Upper lobe of left lung (tissue), 6 donors: ENCODE measurements around the gene NPAS1. TPM values are rescaled to one million over a fixed set of nuclear protein-coding genes. Genes with fewer than 3 reads are reported as not detected.

Experiments used
- ATAC-seq, 2 donors: fragments of 200-7000 bp; cut with Tn5 transposase; one replicate each; pipeline ENCODE4 v1.9.1; 2022; ENCODE audit warnings: mild to moderate bottlenecking in 2 of 2, moderate library complexity in 2 of 2; ENCODE audit not compliant: low FRiP score in 2 of 2
- DNase-seq, 2 donors: peaks; one replicate each; pipeline ENCODE4 v3.0.0-alpha.2; 2019 to 2020
- H3K27ac ChIP-seq, 4 donors: fragments of 200-600 bp; sonication (generic); one replicate each; pipeline ENCODE4 v1.5.1; 2016 to 2019
- H3K27me3 ChIP-seq, 4 donors: fragments of 200-600 bp; sonication (generic); one replicate each; pipeline ENCODE4 v1.5.1; 2017 to 2019
- H3K36me3 ChIP-seq, 4 donors: fragments of 200-600 bp; sonication (generic); one replicate each; pipeline ENCODE4 v1.5.1; 2016 to 2019
- H3K4me1 ChIP-seq, 4 donors: fragments of 200-600 bp; sonication (generic); one replicate each; pipeline ENCODE4 v1.5.1; 2018 to 2019
- H3K4me3 ChIP-seq, 4 donors: fragments of 200-600 bp; sonication (generic); one replicate each; pipeline ENCODE4 v1.5.1; 2017 to 2019; ENCODE audit warnings: mild to moderate bottlenecking in 2 of 4, moderate library complexity in 1 of 4
- H3K9me3 ChIP-seq, 4 donors: fragments of 200-600 bp; sonication (generic); one replicate each; pipeline ENCODE4 v1.5.1; 2018 to 2019
- CTCF ChIP-seq, 6 experiments: fragments of 450-650 bp in 4 of 6; fragments of 200-600 bp in 2 of 6; sonication (generic) in 2 of 6; IDR thresholded peaks; one replicate each; pipeline ENCODE4 v1.5.1; 2016 to 2019; ENCODE audit warnings: antibody characterized with exemption in 6 of 6
- EP300 ChIP-seq, 4 donors: sonication (generic); formaldehyde crosslinking; IDR thresholded peaks; one replicate each; pipeline ENCODE4 v1.5.1; 2017; ENCODE audit warnings: antibody characterized with exemption in 4 of 4, control low read depth in 2 of 4
- POLR2A ChIP-seq, 4 donors: fragments of 450-650 bp; IDR thresholded peaks; one replicate each; pipeline ENCODE4 v1.5.1; 2016 to 2017; ENCODE audit warnings: antibody characterized with exemption in 4 of 4, mild to moderate bottlenecking in 2 of 4
- POLR2AphosphoS5 ChIP-seq, 2 donors: sonication (generic); formaldehyde crosslinking; IDR thresholded peaks; one replicate each; pipeline ENCODE4 v1.5.1; 2017; ENCODE audit warnings: antibody characterized with exemption in 2 of 2
- WGBS, 2 donors: methylation state at CpG; one replicate each; pipeline ENCODE4 v1.1.5; 2017 to 2018; 5-methylcytosine and 5-hydroxymethylcytosine counted together
- total RNA-seq, 6 donors: library from RNA; depleted of rRNA in 4 of 6; stranded (reverse); fragments of >200 nt in 4 of 6; gene quantifications; one replicate each; pipeline versions ENCODE4 v1.1.0 to v1.2.1, GENCODE V29; 2016 to 2021
- donor health status: DM: no; HTN: no; CAD: no; lungs with moderate emphysema.
- donor health status: DM: no; HTN: yes; CAD: no; lungs with severe emphysema.

The NPAS1 gene
- total RNA-seq, 6 donors from 2014 or later: 0.30 to 13.6 (median 1.1) TPM; not detected in 1

DNA sequence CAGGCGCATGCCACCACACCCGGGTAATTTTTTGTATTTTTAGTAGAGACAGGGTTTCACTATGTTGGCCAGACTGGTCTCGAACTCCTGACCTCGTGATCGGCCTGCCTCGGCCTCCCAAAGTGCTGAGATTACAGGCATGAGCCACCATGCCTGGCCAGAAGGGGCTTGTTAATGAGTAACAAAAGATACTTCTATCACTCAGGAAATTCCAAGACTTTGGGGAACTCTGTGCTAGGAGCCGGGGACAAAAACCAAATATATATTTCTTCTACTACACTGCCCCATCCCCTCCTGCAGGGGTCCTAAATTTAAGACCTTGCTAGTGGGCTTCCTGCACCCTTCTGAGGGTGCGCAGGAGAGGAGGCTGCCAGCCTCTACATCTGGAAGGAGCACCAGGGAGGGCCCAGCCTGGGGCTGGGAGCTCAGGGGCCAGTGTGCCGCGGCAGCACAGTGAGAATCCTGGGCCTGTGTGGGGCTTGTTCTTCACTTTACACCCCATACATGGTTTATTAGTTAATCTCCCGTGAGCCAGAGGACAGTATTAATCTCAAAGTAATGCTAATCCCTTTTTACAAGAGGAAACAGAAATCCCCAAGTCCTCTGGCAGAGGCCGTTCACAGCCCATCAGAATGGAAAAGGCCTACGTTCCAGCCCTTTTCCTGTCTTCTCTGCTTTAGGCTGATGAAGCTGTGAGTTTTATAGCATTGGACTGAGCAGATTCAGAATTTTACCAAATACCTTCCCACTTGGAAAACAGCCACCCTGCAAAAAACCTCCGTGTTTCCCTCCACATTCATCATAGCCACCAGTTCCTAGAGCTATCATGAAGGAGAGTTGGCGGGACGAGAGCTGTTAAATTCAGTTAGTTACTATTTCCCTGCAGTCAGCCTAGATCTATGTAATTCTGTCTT is 44.4 kb upstream of the NPAS1 start:
- DNase-seq: no peak
- Histone ChIP-seq H3K4me1 (peaks cover 37 to 50% (median 45%) of the 10 kb centered on the region in 4 donors), H3K9me3 (no peaks in the 10 kb centered on the region), H3K4me3 (no peak overlapping the region), H3K27ac (peak overlapping the region; percentile 40 to 77 (median 73)), H3K27me3 (no peaks in the 10 kb centered on the region), H3K36me3 (no peaks in the 10 kb centered on the region)
- TF ChIP-seq POLR2AphosphoS5 (IDR thresholded peaks at IDR 0.05) (no peak), EP300 (IDR thresholded peaks at IDR 0.05) (no peak), POLR2A (IDR thresholded peaks at IDR 0.05) (no peak), CTCF (IDR thresholded peaks at IDR 0.05) (no peak)
- no peak for ATAC-seq
- WGBS, 2 donors: 77 to 90% methylated on average over 16 of the region's 16 CpGs

DNA sequence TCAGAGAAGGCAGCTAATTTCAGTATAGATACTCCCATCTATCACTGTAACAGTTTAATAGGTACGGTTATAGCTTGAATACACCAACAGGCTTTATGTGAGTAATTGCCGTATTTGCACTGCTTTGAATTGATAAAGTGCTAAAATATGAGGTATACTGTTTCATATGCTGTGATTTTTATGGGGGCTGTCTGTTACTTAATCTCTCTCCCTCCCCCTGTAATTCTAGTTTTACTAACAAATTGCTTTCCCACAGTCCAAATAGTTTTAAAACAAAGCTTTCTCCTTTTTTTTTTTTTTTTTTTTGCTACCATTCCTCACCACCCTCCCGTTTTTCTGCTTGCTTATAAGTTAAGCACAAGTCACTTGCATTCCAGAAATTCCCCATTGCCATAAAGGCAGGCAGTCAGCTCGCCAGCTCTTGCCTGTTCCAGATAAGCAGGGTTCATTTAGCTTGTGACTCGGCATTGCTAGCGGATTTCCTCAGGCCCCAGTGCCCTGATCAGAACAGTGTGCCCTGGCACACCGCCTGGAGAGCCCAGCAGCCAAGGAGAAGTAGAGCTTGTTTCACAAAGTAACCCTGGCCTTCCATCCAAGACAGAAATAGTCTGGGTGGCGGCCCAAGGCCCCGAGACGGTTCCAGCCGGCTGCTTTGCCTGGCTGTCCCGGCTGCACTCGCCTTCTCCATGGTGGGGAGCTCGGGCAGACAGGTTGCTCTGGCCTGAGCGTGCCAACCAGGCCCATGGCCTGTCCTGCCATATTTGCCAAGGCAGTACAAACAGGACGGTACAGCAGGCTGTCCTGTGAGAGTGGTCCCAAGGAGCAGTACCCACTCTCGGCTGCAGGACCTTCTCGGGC is 43.5 kb upstream of the NPAS1 start:
- TF ChIP-seq POLR2AphosphoS5 (IDR thresholded peaks at IDR 0.05) (peak; percentile 52 to 73), CTCF (IDR thresholded peaks at IDR 0.05) (no peak), EP300 (IDR thresholded peaks at IDR 0.05) (no peak), POLR2A (IDR thresholded peaks at IDR 0.05) (no peak)
- Histone ChIP-seq H3K27me3 (no peaks in the 10 kb centered on the region), H3K27ac (peak overlapping the region; percentile 59 to 77 (median 73)), H3K4me3 (no peak overlapping the region), H3K36me3 (no peaks in the 10 kb centered on the region), H3K4me1 (peaks cover 45 to 58% (median 52%) of the 10 kb centered on the region in 4 donors), H3K9me3 (no peaks in the 10 kb centered on the region)
- ATAC-seq: peak; percentile 85 to 93
- 46 to 50% methylated on average over 6 to 16 of the region's 18 CpGs for WGBS, 2 donors
- peak; percentile 86 to 92 for DNase-seq

- H3K4me3 ChIP-seq: no peak overlapping the region
- no peak for TF ChIP-seq CTCF (IDR thresholded peaks at IDR 0.05)
- TF ChIP-seq POLR2AphosphoS5 (IDR thresholded peaks at IDR 0.05): no peak
- no peak for TF ChIP-seq EP300 (IDR thresholded peaks at IDR 0.05)
- no peak for TF ChIP-seq POLR2A (IDR thresholded peaks at IDR 0.05)
- peak in 1 of 2 donors; percentile 63 for ATAC-seq
- H3K27ac ChIP-seq: peak overlapping the region; percentile 59 to 77 (median 73)
- no peaks in the 10 kb centered on the region for H3K27me3 ChIP-seq
- DNase-seq: peak in 1 of 2 donors; percentile 65
- H3K36me3 ChIP-seq: no peaks in the 10 kb centered on the region
- no peaks in the 10 kb centered on the region for H3K9me3 ChIP-seq
- H3K4me1 ChIP-seq: peaks cover 50 to 65% (median 57%) of the 10 kb centered on the region in 4 donors
- 50 to 51% methylated on average over 8 of the region's 8 CpGs for WGBS, 2 donors
Observed at GRCh38 chr19:46976845-46977320, 42.8 kb upstream of the NPAS1 start.

DNA sequence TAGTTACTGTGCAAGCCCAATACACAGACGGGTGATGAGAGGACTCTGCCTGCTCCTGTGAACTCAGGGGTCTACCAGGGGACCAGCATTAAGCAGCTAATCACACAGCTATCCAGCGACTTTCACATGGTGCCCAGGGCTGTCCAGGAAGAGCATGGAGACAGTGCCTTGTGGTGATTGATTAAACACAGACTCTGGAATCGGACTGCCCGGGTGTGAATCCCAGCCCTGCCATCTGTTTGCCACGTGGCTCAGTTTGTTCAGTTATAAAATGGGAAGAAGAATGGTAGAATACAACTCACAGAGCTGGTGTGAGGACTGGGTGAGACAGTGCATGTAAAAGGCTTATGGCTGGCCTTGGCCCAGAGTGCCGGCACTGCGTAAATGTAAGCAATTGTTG is 42.1 kb upstream of the NPAS1 start:
- no peaks in the 10 kb centered on the region for H3K36me3 ChIP-seq
- 68 to 70% methylated on average over 4 to 7 of the region's 7 CpGs for WGBS, 2 donors
- H3K27me3 ChIP-seq: no peaks in the 10 kb centered on the region
- DNase-seq (no peak), ATAC-seq (no peak)
- H3K4me3 ChIP-seq: no peak overlapping the region
- H3K9me3 ChIP-seq: no peaks in the 10 kb centered on the region
- peaks cover 48 to 72% (median 59%) of the 10 kb centered on the region in 4 donors for H3K4me1 ChIP-seq
- TF ChIP-seq POLR2A (IDR thresholded peaks at IDR 0.05): no peak
- TF ChIP-seq EP300 (IDR thresholded peaks at IDR 0.05): no peak
- TF ChIP-seq CTCF (IDR thresholded peaks at IDR 0.05): no peak
- no peak for TF ChIP-seq POLR2AphosphoS5 (IDR thresholded peaks at IDR 0.05)
- H3K27ac ChIP-seq: peak overlapping the region; percentile 59 to 77 (median 73)
